GM13977 (cell line): Measurements from ENCODE around the gene PRPF38A.
A peak's percentile ranks its signal among the peaks of the same experiment; 100 is the strongest.

Experiments used
- DNase-seq: peaks from one replicate; pipeline ENCODE4 v3.0.0; 2012; ENCODE audit warnings: low spot score
- in situ Hi-C: fragments of 300-500 bp; cut with MboI; formaldehyde crosslinking; loops from one replicate; pipeline ENCODE4 v1.12.0; 2022; ENCODE audit warnings: low sequenced_read_pairs, low pct_unique_long_range_greater_than_20kb, mixed read lengths, inconsistent platforms; ENCODE audit not compliant: unreplicated experiment
- TF ChIP-seq, protein P1 (sequence below): IDR thresholded peaks from 2 replicates; pipeline ENCODE4 v1.5.1; 2012; ENCODE audit warnings: mild to moderate bottlenecking, control low read depth; ENCODE audit not compliant: insufficient read depth; ENCODE audit errors: extremely low read depth, missing control alignments

The PRPF38A gene, protein sequence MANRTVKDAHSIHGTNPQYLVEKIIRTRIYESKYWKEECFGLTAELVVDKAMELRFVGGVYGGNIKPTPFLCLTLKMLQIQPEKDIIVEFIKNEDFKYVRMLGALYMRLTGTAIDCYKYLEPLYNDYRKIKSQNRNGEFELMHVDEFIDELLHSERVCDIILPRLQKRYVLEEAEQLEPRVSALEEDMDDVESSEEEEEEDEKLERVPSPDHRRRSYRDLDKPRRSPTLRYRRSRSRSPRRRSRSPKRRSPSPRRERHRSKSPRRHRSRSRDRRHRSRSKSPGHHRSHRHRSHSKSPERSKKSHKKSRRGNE

GRCh38 chr1:52404116-52404974 is at the start of gene PRPF38A, which contains the start of gene ORC1:
TSS of gene PRPF38A (plus strand) at chr1:52404602. CDS start at chr1:52404750, 148 bp downstream.
TSS of gene ORC1 (minus strand) at chr1:52404423. CDS start at chr1:52402223, 2,200 bp downstream.
- DNase-seq = peak; percentile 95
- TF ChIP-seq, protein P1, sequence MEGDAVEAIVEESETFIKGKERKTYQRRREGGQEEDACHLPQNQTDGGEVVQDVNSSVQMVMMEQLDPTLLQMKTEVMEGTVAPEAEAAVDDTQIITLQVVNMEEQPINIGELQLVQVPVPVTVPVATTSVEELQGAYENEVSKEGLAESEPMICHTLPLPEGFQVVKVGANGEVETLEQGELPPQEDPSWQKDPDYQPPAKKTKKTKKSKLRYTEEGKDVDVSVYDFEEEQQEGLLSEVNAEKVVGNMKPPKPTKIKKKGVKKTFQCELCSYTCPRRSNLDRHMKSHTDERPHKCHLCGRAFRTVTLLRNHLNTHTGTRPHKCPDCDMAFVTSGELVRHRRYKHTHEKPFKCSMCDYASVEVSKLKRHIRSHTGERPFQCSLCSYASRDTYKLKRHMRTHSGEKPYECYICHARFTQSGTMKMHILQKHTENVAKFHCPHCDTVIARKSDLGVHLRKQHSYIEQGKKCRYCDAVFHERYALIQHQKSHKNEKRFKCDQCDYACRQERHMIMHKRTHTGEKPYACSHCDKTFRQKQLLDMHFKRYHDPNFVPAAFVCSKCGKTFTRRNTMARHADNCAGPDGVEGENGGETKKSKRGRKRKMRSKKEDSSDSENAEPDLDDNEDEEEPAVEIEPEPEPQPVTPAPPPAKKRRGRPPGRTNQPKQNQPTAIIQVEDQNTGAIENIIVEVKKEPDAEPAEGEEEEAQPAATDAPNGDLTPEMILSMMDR = peak; percentile 38
- in situ Hi-C loops = no loop called here

GRCh38 chr1:52355436-52355835 is 49.0 kb upstream of the PRPF38A start:
- in situ Hi-C loops = no loop called here
- TF ChIP-seq, protein P1 = no peak
- no peak for DNase-seq

GRCh38 chr1:52355847-52356505 is 48.4 kb upstream of the PRPF38A start:
- DNase-seq = no peak
- TF ChIP-seq, protein P1 = no peak
- in situ Hi-C loops = no loop called here

DNA sequence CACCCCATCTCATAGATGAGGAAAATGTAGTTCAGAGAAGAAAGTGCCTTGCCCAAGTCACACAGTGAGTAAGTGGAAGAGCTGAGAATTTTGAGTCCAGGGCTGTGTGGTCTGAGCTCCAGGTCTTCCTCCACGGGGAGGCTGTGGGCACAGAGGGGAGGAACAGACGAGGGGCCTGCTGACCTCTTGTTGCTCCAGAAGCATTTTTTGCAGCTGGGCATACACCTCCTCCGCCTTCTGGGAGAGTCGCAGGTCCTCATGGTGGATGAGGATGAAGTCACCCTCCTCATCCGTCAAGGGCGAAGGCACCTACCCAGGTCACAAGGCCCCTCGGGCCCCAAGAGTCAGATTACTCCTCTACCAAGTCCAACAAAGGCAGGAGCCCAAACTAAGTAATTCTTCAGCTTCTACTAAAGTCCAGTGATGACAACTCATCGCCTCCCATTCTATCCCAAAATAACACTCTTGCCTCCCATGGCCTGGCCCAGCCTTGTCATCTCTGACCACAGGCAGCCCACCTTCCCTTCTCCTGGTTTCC is 47.5 kb upstream of the PRPF38A start:
- no peak for DNase-seq
- TF ChIP-seq, protein P1 = no peak
- in situ Hi-C loops = no loop called here

- TF ChIP-seq, protein P1 = no peak
- DNase-seq = no peak
- in situ Hi-C loops = no loop called here
Measured at GRCh38 chr1:52357397-52357796, 47.0 kb upstream of the PRPF38A start.
